Subcutaneous abdominal adipose tissue (tissue), 5 donors: ENCODE results near the gene SCAF8.
"Not testable (repeated sequence)": the region's sequence is repeated elsewhere in the genome, so short reads cannot be mapped to it uniquely, and the experiment has no call there.

Experiments
- H3K27ac ChIP-seq: one replicate; pipeline ENCODE4 v1.7.0; 2013; ENCODE audit warnings: low read depth, mild to moderate bottlenecking, inconsistent platforms, low read length, moderate library complexity
- H3K27me3 ChIP-seq, 5 donors: one replicate each; pipeline ENCODE4 v1.7.0; 2013; ENCODE audit warnings: low read length in 5 of 5, inconsistent platforms in 1 of 5; ENCODE audit not compliant: control insufficient read depth in 5 of 5, insufficient read depth in 4 of 5
- H3K36me3 ChIP-seq, 5 donors: one replicate each; pipeline ENCODE4 v1.7.0; 2013; ENCODE audit warnings: low read length in 5 of 5; ENCODE audit not compliant: control insufficient read depth in 5 of 5, insufficient read depth in 5 of 5
- H3K4me1 ChIP-seq, 5 donors: one replicate each; pipeline ENCODE4 v1.7.0; 2013; ENCODE audit warnings: low read length in 5 of 5, mild to moderate bottlenecking in 3 of 5, moderate library complexity in 1 of 5; ENCODE audit not compliant: control insufficient read depth in 5 of 5, insufficient read depth in 5 of 5
- H3K4me3 ChIP-seq, 5 donors: one replicate each; pipeline ENCODE4 v1.7.0; 2013; ENCODE audit warnings: low read length in 5 of 5, low read depth in 1 of 5
- H3K9ac ChIP-seq, 5 donors: one replicate each; pipeline ENCODE4 v1.7.0; 2013; ENCODE audit warnings: low read length in 5 of 5, mild to moderate bottlenecking in 4 of 5, moderate library complexity in 3 of 5
- H3K9me3 ChIP-seq, 5 donors: one replicate each; pipeline ENCODE4 v1.7.0; 2013; ENCODE audit warnings: low read length in 5 of 5; ENCODE audit not compliant: control insufficient read depth in 5 of 5
- donor health status: healthy.
- donor health status: healthy.
- donor health status: healthy.
- donor health status: healthy.
- donor health status: healthy.

Gene SCAF8

GRCh38 chr6:154796484-154796883 is 63.3 kb downstream of the SCAF8 start:
- Histone ChIP-seq H3K27me3 (no peaks in the 10 kb centered on the region), H3K4me1 (no peaks in the 10 kb centered on the region), H3K4me3 (no peak overlapping the region), H3K36me3 (peaks cover 18 to 43% (median 27%) of the 10 kb centered on the region in 5 donors), H3K27ac (no peak overlapping the region), H3K9me3 (no peaks in the 10 kb centered on the region), H3K9ac (no peak overlapping the region)

GRCh38 chr6:154797857-154798256 is 64.6 kb downstream of the SCAF8 start:
- no peaks in the 10 kb centered on the region for H3K9me3 ChIP-seq
- H3K4me1 ChIP-seq, result no peaks in the 10 kb centered on the region
- no peak overlapping the region for H3K9ac ChIP-seq
- H3K36me3 ChIP-seq, result peaks cover 18 to 44% (median 27%) of the 10 kb centered on the region in 5 donors
- H3K27ac ChIP-seq, result no peak overlapping the region
- no peaks in the 10 kb centered on the region for H3K27me3 ChIP-seq
- no peak overlapping the region for H3K4me3 ChIP-seq

DNA sequence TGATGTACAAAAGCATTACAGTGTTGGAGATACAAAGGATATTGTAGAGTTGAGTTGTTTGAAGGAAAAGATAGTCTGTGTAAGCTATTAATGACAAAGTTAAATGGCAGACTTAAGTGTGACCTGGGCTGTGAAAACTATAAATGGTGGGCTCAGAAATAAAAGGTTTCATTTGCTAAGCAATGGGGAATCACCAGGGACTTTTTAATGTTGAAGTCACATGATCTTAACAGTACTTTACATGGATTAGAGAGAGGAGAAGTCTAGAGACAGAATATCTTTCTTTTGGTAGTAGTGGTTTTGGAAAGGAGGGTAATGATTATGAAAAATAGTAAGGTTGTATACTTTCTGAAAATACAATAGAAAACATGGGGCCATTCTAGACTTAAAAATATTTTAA is 67.1 kb downstream of the SCAF8 start:
- Histone ChIP-seq H3K27ac (no peak overlapping the region), H3K36me3 (peaks cover 18 to 37% (median 27%) of the 10 kb centered on the region in 5 donors), H3K4me1 (no peaks in the 10 kb centered on the region), H3K27me3 (no peaks in the 10 kb centered on the region), H3K9ac (no peak overlapping the region), H3K9me3 (no peaks in the 10 kb centered on the region), H3K4me3 (no peak overlapping the region)

GRCh38 chr6:154805288-154805911 is 72.2 kb downstream of the SCAF8 start:
- H3K36me3 ChIP-seq, result peaks cover 43 to 55% (median 52%) of the 10 kb centered on the region in 5 donors

DNA sequence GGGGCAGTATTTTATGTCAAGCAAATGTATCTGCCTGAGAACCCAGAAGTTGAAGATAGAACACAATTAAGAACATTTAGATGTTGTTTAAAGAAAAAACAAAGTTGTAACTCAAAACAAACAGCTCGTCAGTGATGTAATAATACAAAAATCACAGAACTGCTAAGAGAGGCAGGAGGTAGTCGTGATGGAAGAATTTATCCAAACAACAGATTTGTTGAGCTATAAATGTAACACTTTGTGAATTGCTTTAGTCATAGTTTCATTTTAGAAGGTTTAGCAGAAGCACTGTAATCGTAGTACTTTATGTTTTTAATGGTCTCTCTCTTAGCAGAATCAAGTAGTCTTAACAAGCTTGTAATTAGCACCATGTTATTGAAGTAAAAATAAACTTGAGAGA is 73.6 kb downstream of the SCAF8 start:
- peaks cover 45 to 66% (median 61%) of the 10 kb centered on the region in 5 donors for H3K36me3 ChIP-seq

More at GRCh38 chr6:154805288-154805911, 72.2 kb downstream of the SCAF8 start:
- no peaks in the 10 kb centered on the region for H3K27me3 ChIP-seq
- no peak overlapping the region for H3K27ac ChIP-seq
- no peaks in the 10 kb centered on the region for H3K9me3 ChIP-seq
- H3K4me1 ChIP-seq, result no peaks in the 10 kb centered on the region
- no peak overlapping the region for H3K4me3 ChIP-seq
- no peak overlapping the region for H3K9ac ChIP-seq

GRCh38 chr6:154811663-154812062 is 78.4 kb downstream of the SCAF8 start:
- H3K27me3 ChIP-seq, H3K27ac ChIP-seq, H3K4me3 ChIP-seq, H3K4me1 ChIP-seq, H3K9ac ChIP-seq, H3K9me3 ChIP-seq: not testable (repeated sequence)
- H3K36me3 ChIP-seq, result peaks cover 61 to 89% (median 74%) of the 10 kb centered on the region in 5 donors

More for the DNA sequence above, 73.6 kb downstream of the SCAF8 start:
- H3K4me3 ChIP-seq, result no peak overlapping the region
- no peaks in the 10 kb centered on the region for H3K27me3 ChIP-seq
- H3K9me3 ChIP-seq, result no peaks in the 10 kb centered on the region
- no peaks in the 10 kb centered on the region for H3K4me1 ChIP-seq
- H3K9ac ChIP-seq, result no peak overlapping the region
- no peak overlapping the region for H3K27ac ChIP-seq

GRCh38 chr6:154814063-154814462 is 80.8 kb downstream of the SCAF8 start:
- no peak overlapping the region for H3K9ac ChIP-seq
- no peak overlapping the region for H3K4me3 ChIP-seq
- H3K27me3 ChIP-seq, result no peaks in the 10 kb centered on the region
- peaks cover 55 to 76% (median 70%) of the 10 kb centered on the region in 5 donors for H3K36me3 ChIP-seq
- no peaks in the 10 kb centered on the region for H3K4me1 ChIP-seq
- no peaks in the 10 kb centered on the region for H3K9me3 ChIP-seq
- H3K27ac ChIP-seq, result no peak overlapping the region

- Histone ChIP-seq H3K4me1 (no peaks in the 10 kb centered on the region), H3K9ac (no peak overlapping the region), H3K9me3 (no peaks in the 10 kb centered on the region), H3K27me3 (no peaks in the 10 kb centered on the region), H3K36me3 (peaks cover 57 to 75% (median 67%) of the 10 kb centered on the region in 5 donors), H3K27ac (no peak overlapping the region), H3K4me3 (no peak overlapping the region)
Measured at GRCh38 chr6:154815938-154816820, 83.0 kb downstream of the SCAF8 start.

DNA sequence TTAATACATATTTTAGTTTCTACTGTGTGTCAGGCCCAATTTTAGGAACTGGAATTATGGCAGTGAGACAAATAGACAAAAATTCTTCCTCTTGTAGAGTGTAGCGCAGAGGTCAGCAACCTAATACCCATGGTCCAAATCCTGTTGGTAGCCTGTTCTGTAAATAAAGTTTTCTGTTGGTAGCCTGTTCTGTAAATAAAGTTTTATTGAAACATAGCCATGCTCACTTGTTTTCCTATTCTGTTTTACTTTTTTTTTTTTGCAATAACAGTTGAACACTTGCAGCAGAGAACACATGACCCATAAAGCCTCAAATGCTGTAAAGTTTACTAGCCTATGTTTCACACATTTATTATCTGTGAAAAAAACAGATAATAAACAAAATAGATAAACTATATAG is 87.9 kb downstream of the SCAF8 start:
- Histone ChIP-seq H3K9me3 (no peaks in the 10 kb centered on the region), H3K4me3 (no peak overlapping the region), H3K27me3 (no peaks in the 10 kb centered on the region), H3K27ac (no peak overlapping the region), H3K9ac (no peak overlapping the region), H3K36me3 (peaks cover 42 to 66% (median 56%) of the 10 kb centered on the region in 5 donors), H3K4me1 (peaks cover 0 to 14% (median 8%) of the 10 kb centered on the region in 5 donors)

- H3K4me3 ChIP-seq, result no peak overlapping the region
- H3K9me3 ChIP-seq, result no peaks in the 10 kb centered on the region
- no peak overlapping the region for H3K9ac ChIP-seq
- H3K4me1 ChIP-seq, result peaks cover 0 to 14% (median 8%) of the 10 kb centered on the region in 5 donors
- peaks cover 38 to 61% (median 51%) of the 10 kb centered on the region in 5 donors for H3K36me3 ChIP-seq
- no peaks in the 10 kb centered on the region for H3K27me3 ChIP-seq
- no peak overlapping the region for H3K27ac ChIP-seq
Measured at GRCh38 chr6:154821638-154822037, 88.4 kb downstream of the SCAF8 start.
